ENCODE data around the gene APOBR.
"Not testable (repeated sequence)": the region's sequence is repeated elsewhere in the genome, so short reads cannot be mapped to it uniquely, and the experiment has no call there.

The APOBR gene, protein sequence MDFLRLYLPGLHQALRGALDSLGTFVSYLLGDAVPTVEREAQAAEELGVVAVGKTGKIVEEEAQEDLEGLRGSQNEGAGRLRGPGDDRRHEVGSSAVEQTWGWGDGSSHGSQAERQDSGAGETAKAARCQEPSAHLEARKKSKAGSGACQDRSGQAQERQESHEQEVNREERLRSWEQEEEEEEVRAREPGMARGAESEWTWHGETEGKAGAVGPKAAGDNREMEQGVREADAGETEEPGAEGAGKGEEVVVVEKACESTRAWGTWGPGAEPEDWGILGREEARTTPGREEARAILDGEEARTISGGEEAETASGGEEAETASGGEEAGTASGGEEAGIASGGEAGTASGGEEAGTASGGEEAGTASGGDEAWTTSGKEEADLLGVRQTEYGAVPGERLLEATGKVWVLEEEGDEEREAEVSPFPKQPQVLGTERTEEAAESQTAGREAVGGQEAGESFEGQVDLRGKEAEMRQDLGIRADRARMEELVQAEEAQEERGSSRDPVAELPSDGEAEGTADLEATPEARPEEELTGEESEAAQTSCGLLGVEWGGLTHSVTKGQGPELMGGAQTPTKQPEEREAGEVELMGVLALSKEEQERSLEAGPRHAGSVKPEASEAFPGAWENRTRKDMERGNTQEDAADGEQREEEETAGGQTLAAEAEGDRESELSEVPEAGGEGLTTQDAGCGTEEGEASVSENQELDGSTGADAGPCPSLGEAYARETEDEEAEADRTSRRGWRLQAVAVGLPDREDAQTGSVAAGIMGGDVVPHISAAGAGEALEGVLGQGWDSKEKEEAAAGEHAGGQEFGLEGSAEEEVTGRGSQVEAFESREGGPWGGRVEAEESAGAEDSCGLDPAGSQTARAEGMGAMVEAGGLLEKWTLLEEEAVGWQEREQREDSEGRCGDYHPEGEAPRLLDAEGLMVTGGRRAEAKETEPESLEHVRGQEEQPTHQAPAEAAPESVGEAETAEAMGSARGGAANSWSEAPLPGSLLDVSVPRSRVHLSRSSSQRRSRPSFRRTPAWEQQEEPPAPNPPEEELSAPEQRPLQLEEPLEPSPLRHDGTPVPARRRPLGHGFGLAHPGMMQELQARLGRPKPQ

DNA sequence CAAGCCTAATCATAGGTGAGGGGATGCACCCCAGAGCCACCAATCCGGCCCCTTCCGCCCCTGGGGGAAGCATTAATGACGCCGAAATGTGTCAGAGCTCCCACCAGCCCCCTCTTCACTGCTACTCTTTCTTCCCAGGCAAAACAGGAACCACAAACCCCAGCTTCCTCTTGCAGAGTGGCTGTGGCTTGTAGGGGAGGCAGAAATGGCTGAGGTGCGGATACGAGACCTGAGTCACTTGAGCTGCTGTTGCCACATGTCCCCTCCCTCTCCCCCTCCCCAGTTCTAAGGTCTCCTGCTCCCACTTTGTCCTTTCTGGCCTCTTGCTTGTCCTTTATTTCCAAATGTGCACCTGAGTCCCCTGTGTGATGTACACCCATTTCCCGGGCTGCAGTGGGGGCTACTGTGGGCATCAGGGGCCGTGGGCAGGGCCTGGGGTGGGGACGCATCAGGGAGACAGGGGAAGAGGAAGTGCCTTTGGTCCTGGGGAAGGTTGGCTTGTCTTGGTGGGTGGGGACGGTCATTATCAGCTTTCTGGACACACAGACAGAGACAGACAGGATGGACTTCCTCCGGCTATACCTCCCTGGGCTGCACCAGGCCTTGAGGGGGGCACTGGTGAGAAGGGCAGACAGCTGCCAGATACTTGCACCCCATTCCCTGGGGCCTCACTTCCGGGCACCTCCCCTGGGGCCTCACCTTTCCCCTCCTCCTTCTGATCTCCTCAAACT is at the start of gene APOBR:
APOBR (plus strand) TSS at position 523 of the 731 bp plus-strand sequence; CDS start at position 562, 39 bp downstream.
- no peak for DNase-seq (ENCODE audit: low spot score)

DNA sequence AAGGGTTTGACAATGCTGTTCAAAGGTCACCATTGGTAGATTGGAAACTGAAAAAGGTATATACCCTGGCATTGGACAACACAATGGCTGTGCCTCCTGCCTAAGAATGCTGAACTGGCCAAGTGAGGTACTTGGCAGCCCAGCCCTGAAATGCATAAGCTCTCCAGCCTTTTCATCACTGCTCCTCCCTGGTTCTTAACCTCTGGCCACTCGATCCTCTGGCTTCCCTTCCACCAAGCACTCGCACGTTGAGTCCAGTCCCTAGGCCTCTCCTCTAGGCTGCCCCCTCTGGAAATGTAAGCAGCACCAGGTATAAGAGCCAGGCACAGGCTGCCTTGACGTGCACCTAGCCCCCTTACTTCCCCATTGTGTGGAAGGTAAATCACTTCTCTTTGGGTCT is 48.1 kb upstream of the APOBR start:
- not testable (repeated sequence) for DNase-seq (ENCODE audit: low spot score)

DNA sequence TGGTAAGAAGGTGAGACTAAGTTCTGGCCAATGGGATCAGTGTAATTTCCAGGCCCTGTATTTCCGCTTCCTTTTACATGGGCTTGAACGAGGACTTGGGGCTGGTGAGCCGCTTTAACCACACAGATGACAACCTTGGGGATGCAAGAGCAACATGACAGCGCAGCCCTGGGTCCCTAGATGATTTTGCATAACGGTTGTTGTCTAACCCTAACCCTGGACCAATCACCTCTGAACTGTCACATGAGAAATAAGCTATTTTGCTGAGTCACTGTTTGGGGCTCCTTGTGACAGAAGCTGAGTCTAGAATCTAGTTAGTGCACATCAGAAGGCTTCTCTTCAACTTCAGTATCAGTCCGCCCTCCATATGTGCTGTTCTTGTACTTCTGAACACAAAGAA is 47.4 kb upstream of the APOBR start:
- not testable (repeated sequence) for DNase-seq (ENCODE audit: low spot score)

DNA sequence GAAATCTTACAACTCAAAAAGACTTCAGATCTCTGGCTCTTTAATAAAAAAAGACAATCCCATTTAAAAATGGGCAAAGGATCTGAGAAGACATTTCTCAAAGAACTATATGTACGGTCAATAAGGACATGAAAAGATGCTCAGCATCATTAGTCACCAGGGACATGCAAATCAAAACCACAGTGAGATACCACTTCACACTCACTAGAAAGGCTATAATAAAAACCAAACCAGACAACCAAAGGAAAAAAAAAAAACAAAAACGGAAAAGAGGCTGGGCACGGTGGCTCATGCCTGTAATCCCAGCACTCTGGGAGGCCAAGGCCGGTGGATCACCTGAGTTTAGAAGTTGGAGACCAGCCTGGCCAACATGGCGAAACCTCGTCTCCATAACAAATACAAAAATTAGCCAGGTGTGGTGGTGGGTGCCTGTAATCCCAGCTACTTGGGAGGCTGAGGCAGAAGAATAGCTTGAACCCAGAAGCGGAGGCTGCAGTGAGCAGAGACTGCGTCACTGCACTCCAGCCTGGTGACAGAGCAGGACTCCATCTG is 20.7 kb upstream of the APOBR start:
- no peak for DNase-seq (ENCODE audit: low spot score)

DNA sequence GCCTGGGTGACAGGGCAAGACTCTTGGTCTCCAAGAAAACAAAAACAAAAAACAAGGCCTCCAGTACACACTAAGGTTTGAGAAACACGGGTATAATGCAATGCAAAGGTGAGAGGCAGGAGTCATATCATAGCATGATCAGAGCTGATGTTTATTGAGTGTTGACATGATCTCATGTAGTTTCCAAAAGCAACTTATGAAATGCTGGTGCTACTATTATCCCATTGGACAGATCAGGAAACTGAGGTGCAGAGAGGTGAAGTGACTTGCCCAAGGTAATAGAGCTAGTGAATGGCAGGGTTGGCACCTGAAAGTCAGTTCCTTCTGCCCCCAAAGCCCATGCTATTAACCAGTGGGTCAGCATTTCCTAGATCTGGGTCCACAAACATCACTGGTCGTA is 19.2 kb upstream of the APOBR start:
- DNase-seq (ENCODE audit: low spot score), result no peak

DNA sequence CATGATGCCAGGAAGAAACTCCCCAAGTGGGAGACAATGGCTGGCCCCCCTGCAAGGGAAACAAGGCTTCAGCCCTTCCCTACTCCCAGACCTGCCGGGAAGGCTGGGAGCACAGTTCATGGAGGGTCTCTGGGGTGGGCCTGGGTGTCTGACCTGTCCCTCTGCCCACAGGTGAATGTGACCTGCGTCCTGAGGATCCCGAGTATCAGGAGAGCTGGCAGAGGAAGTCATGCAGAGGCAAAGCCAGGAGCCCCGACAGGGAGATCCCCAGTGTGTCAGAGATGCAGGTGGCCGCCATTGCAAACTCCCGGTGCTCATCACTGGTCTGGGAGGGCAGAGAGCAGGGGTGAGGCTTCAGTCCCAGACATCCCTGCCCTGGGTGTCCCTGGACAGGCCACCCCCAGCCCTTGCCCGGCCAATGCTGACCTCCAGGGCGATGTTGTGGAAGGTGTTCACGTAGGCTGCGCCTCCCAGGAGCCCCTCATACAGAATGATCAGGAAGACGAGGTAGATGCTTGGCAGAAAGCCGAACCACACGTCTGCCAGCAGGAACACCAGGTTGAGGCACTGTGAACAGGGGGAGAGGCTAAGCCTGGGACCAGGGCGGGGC is 17.0 kb upstream of the APOBR start:
- no peak for DNase-seq (ENCODE audit: low spot score)

DNA sequence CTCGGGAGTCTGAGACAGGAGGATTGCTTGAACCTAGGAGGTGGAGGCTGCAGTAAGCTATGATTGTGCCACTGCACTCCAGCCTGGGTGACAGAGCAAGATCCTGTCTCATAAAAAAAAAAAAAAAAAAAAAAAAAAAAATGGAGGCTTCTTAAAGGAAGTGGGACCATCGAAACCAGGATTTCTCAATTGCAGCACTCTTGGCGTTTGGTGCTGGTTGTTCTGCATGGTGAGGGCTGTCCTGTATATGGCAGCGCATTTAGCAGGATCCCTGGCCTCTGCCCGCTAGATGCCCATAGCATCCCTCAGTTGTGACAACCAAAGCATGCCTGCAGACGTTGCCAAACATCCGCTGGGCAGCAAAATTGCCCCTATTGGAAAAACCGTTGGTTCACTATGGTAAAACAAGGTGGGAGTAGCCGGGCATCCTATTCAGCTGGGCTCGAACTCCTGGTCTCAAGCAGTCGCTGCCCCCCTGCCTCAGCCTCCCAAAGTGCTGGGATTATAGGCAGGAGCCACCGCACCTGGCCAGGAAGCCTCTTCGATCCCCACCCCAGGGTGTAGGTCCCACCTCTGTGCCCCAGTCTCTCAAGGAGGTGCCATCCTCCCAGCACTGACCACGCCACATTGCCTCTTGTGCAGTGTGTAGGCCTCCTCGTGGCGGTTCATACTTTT is 15.8 kb upstream of the APOBR start:
- DNase-seq (ENCODE audit: low spot score), result no peak

DNA sequence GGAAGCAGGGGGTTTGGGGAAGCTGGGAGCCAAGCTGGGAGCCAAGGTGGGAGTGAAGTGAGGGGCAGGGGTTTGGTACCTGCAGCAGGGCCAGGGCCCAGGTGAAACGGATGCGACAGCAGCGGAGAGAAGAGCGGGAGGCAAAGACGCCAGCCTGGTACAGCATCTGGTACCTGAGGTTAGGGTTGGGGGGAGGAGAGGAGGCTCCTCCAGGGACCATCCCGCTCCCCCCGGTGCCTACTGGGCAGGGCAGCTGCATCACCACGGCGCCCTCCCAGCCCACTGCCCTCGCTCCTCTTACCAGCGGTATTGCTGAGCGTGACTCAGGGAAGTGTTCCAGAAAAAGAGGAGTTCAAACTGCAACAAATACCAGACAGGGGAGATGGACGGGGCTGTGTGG is 12.4 kb upstream of the APOBR start:
- no peak for DNase-seq (ENCODE audit: low spot score)

DNA sequence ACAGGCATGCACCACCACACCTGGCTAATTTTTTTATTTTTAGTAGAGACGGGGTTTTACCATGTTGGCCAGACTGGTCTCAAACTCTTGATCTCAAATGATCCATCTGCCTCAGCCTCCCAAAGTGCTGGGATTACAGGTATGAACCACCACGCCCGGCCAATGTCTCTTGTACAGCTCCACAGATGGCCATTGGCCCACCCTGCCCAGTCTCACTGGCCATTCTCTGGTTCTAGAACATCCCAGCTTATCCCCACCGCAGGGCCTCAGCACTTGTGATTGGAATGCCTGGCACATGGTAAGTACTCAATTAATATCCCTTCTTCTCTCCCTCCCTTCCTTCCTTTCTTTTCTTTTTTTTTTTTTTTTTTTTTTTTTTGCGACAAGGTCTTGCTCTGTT is 11.1 kb upstream of the APOBR start:
- not testable (repeated sequence) for DNase-seq (ENCODE audit: low spot score)

DNA sequence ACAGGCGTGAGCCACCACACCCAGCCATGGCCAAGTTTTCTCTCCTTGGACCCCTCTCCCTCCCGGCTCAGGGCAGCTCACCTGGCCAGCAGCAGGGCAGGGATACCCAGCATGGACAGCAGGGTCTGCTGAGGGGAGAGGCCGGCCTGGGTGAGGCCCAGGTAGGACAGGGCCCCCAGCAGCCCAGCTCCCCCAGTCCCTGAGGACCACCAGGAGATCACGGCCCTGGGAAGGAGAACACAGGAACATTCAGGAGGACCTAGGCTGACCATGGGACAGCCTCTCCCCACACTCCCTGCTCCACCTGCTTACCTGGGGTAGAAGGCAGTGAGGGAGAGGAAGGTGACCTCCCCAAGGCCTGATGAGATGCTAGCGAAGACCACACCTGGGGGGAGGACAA is 8.2 kb upstream of the APOBR start:
- DNase-seq (ENCODE audit: low spot score), result no peak

DNA sequence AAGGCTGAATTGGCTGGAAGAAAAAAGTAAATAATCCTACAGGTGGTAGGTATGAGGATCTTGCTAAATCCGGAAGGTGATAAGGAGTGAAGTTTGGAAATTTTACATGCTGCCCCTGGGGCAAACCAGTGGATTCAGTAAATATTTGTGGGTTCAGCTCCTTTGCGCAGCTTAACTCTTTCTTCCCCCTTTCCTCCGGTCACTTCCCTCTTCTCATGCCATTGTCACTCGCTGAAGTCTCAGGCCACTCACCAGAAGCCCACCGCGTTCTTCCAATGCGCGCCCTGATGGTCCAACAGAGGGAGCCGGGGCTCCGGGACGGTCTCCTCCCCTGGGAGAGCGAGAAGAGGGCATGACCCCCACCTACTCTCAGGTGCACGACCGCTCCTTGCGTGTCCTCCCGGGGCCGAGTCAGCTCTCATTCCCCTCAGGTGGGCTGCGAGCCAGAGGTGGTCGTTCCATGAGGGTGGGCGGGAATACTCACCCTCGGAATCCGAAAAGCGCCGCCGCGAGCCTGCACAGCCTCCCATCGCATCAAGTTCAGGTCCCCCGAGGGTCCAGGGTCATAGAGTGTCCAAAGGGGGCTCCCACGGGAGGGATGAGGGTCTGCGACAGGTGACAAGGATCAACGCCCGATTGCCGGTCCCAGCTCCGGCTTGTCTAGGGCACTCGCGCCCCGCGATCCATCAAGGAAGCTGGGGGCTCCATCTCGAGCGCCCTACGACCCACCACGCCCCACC is 3.0 kb upstream of the APOBR start:
- DNase-seq (ENCODE audit: low spot score), result peak; percentile 28

DNA sequence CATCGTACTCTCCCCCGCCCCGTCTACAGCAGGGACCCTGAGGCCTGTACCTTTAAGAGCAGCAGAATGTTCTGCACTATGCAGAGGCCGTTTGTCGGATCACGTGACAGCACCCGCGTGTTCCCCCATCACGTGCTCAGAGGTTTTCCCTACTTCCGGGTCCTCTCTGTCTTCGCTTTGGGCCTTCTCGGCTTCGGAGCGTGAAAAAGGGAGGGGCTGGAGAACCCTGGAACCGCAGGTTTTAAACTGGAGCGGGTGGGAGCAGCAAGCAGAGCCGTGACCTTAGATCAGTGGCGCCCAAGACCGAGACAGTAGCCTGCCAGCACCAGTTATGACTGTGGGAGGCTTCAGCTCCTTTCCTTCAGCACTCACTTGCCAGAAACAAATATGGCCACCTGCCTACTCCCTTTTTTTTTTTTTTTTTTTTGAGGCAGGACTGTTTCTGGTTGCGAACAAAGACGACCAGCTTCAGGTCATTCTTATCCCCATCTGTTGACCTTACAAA is 2.4 kb upstream of the APOBR start, which contains the start of gene CLN3:
CLN3 (minus strand) TSS at position 105 of the 505 bp plus-strand sequence. CDS start 315 bp downstream, outside the sequence.
- DNase-seq (ENCODE audit: low spot score), result peak; percentile 95

DNA sequence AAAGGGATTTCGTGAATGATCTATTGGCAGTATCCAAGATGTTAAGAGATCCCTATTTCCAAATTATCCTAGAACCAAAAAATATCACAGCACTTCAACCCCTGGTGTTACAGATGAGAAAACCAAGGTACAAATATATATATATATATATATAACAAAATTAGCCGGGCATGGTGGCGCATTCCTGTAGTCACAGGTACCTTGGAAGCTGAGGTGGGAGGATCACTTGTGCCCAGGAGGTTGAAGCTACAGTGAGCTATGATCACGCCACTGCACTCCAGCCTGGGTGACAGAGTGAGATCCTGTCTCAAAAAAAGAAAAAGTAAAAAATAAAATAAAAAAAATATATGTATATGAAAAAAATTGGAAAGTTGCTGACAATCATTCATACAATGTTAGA is 1.9 kb upstream of the APOBR start:
- DNase-seq (ENCODE audit: low spot score), result no peak

DNA sequence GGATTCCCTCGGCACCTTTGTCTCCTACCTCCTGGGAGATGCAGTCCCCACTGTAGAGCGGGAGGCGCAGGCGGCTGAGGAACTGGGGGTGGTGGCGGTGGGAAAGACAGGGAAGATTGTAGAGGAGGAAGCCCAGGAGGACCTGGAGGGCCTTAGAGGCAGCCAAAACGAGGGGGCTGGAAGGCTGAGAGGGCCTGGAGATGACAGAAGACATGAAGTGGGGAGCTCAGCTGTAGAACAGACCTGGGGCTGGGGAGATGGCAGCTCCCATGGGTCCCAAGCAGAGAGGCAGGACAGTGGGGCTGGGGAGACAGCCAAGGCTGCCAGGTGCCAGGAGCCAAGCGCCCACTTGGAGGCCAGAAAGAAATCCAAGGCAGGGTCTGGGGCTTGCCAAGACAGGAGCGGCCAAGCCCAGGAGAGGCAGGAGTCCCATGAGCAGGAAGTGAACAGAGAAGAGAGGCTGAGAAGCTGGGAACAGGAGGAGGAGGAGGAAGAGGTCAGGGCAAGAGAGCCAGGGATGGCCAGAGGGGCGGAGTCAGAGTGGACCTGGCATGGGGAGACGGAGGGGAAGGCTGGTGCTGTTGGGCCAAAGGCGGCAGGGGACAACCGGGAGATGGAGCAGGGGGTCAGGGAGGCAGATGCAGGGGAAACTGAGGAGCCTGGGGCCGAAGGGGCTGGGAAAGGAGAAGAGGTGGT is 803 bp downstream of the APOBR start:
- no peak for DNase-seq (ENCODE audit: low spot score)

DNA sequence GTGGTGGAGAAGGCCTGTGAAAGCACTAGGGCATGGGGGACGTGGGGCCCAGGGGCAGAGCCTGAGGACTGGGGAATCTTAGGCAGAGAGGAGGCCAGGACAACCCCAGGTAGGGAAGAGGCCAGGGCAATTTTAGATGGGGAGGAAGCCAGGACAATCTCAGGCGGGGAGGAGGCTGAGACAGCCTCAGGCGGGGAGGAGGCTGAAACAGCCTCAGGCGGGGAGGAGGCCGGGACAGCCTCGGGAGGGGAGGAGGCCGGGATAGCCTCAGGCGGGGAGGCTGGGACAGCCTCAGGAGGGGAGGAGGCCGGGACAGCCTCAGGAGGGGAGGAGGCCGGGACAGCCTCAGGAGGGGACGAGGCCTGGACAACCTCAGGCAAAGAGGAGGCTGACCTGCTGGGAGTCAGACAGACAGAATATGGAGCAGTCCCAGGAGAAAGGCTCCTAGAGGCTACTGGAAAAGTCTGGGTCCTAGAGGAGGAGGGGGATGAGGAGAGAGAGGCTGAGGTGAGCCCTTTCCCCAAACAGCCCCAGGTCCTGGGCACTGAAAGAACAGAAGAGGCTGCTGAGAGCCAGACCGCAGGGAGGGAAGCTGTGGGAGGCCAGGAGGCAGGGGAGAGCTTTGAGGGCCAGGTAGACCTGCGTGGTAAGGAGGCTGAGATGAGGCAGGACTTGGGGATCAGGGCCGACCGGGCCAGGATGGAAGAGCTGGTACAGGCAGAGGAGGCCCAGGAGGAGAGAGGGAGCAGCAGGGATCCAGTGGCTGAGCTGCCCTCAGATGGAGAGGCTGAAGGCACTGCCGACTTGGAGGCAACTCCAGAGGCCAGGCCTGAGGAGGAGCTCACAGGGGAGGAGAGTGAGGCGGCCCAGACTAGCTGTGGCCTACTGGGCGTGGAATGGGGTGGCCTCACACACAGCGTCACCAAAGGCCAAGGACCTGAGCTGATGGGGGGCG is 1.6 kb downstream of the APOBR start:
- no peak for DNase-seq (ENCODE audit: low spot score)

DNA sequence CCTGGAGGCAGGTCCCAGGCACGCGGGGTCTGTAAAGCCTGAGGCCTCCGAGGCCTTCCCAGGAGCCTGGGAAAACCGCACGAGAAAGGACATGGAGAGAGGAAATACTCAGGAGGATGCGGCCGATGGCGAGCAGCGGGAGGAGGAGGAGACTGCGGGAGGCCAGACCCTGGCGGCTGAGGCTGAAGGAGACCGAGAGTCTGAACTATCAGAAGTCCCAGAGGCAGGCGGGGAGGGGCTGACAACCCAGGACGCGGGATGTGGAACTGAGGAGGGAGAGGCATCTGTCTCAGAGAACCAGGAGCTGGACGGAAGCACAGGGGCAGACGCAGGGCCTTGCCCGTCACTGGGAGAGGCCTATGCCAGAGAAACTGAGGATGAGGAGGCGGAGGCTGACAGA is 2.4 kb downstream of the APOBR start:
- DNase-seq (ENCODE audit: low spot score), result no peak

DNA sequence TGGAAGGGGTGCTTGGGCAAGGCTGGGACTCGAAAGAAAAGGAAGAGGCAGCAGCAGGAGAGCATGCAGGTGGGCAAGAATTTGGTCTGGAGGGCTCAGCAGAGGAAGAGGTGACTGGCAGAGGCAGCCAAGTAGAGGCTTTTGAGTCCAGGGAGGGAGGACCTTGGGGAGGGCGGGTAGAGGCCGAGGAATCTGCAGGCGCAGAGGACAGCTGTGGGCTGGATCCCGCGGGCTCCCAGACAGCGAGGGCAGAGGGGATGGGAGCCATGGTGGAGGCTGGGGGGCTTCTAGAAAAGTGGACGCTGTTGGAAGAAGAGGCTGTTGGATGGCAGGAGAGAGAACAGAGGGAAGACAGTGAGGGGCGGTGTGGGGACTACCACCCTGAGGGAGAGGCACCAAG is 2.9 kb downstream of the APOBR start:
- DNase-seq (ENCODE audit: low spot score), result no peak

Data from AG08395 (cell line).